Common myeloid progenitor, CD34-positive (primary cell): ENCODE results near the gene PLA2G12B.

Source experiments
- CTCF ChIA-PET: fragments of 350-600 bp; sonication (Branson Sonifier 250); formaldehyde crosslinking; loops from one replicate; lab custom pipeline; 2021; ENCODE audit warnings: antibody characterized with exemption; lab: Charles Lee
- POLR2A ChIA-PET: fragments of 350-600 bp; sonication (Branson Sonifier 250); formaldehyde crosslinking; loops from one replicate; lab custom pipeline; 2021; ENCODE audit warnings: antibody characterized with exemption; lab: Charles Lee
- DNase-seq, 3 donors: peaks; one replicate each; pipeline versions ENCODE4 v3.0.0 to v3.0.0-alpha.2; 2013
- H3K27ac ChIP-seq, 2 experiments: 1 replicate in 1 of 2; 2 replicates in 1 of 2; pipeline ENCODE4 v1.7.0; 2013; ENCODE audit warnings: inconsistent platforms in 2 of 2, low read length in 2 of 2, mild to moderate bottlenecking in 2 of 2, low read depth in 1 of 2, moderate library complexity in 1 of 2; ENCODE audit not compliant: severe bottlenecking in 2 of 2, insufficient read depth in 1 of 2, poor library complexity in 1 of 2
- H3K27me3 ChIP-seq, 5 experiments: replicated peaks in 2 of 5; 1 replicate in 3 of 5; 2 replicates in 2 of 5; pipeline versions ENCODE4 v1.6.1 to v1.7.0; 2013; ENCODE audit warnings: low read length in 4 of 5, mild to moderate bottlenecking in 2 of 5, moderate library complexity in 2 of 5, inconsistent platforms in 1 of 5; ENCODE audit not compliant: insufficient read depth in 5 of 5, control insufficient read depth in 4 of 5
- H3K36me3 ChIP-seq, 4 experiments: 1 replicate in 2 of 4; 2 replicates in 2 of 4; pipeline versions ENCODE4 v1.6.1 to v1.7.0; 2013; ENCODE audit warnings: low read length in 3 of 4, control low read depth in 1 of 4, mild to moderate bottlenecking in 1 of 4; ENCODE audit not compliant: control insufficient read depth in 4 of 4, insufficient read depth in 4 of 4
- H3K4me1 ChIP-seq, 4 experiments: 1 replicate in 3 of 4; 2 replicates in 1 of 4; pipeline versions ENCODE4 v1.6.1 to v1.7.1; 2013; ENCODE audit warnings: low read length in 3 of 4, mild to moderate bottlenecking in 3 of 4, control low read depth in 1 of 4, inconsistent platforms in 1 of 4, moderate library complexity in 1 of 4; ENCODE audit not compliant: control insufficient read depth in 4 of 4, insufficient read depth in 4 of 4; ENCODE audit errors: control extremely low read depth in 1 of 4
- H3K4me3 ChIP-seq, 7 experiments: 1 replicate in 4 of 7; 2 replicates in 3 of 7; pipeline versions ENCODE4 v1.5.1 to v1.7.0; 2013; ENCODE audit warnings: mild to moderate bottlenecking in 7 of 7, low read length in 6 of 7, moderate library complexity in 6 of 7, inconsistent platforms in 2 of 7, low read depth in 2 of 7, control low read depth in 1 of 7; ENCODE audit not compliant: insufficient read depth in 4 of 7, control insufficient read depth in 1 of 7; ENCODE audit errors: extremely low read depth in 1 of 7
- H3K9me3 ChIP-seq, 5 experiments: 1 replicate in 4 of 5; 2 replicates in 1 of 5; pipeline versions ENCODE4 v1.6.1 to v1.7.1; 2013; ENCODE audit warnings: low read length in 4 of 5, mild to moderate bottlenecking in 2 of 5, inconsistent platforms in 1 of 5, low read depth in 1 of 5, moderate library complexity in 1 of 5; ENCODE audit not compliant: control insufficient read depth in 4 of 5, insufficient read depth in 2 of 5; ENCODE audit errors: control extremely low read depth in 1 of 5
- WGBS: methylation state at CpG from one replicate; pipeline ENCODE4 v1.1.5; 2013; ENCODE audit not compliant: insufficient coverage; 5-methylcytosine and 5-hydroxymethylcytosine counted together

The PLA2G12B gene

GRCh38 chr10:72935361-72935760, 19.2 kb downstream of the PLA2G12B start:
- Histone ChIP-seq H3K27ac (no peak overlapping the region), H3K9me3 (no peaks in the 10 kb centered on the region), H3K4me3 (no peak overlapping the region), H3K4me1 (no peaks in the 10 kb centered on the region), H3K27me3 (no peaks in the 10 kb centered on the region), H3K36me3 (no peaks in the 10 kb centered on the region)
- WGBS: 91% methylated on average over 4 of the region's 6 CpGs
- ChIA-PET POLR2A (no interaction called here), CTCF (interaction anchor here (0.6 to 0.9 kb wide), 2 partner anchors 13 to 1743 kb away, joined by 3 read pairs; no protein-coding TSS in a partner anchor)
- DNase-seq: no peak

GRCh38 chr10:72932259-72933015, 22.2 kb downstream of the PLA2G12B start:
- Histone ChIP-seq H3K27me3 (no peaks in the 10 kb centered on the region), H3K4me3 (no peak overlapping the region), H3K27ac (no peak overlapping the region), H3K4me1 (peaks cover 0 to 3% (median 0%) of the 10 kb centered on the region in 4 experiments), H3K36me3 (no peaks in the 10 kb centered on the region), H3K9me3 (no peaks in the 10 kb centered on the region)
- ChIA-PET POLR2A (no interaction called here), CTCF (no interaction called here)
- 95% methylated on average over 14 of the region's 20 CpGs for WGBS
- DNase-seq: no peak

- ChIA-PET POLR2A (interaction anchor here (0.6 kb wide), 1 partner anchor 90 kb away, joined by 3 read pairs; no protein-coding TSS in a partner anchor), CTCF (no interaction called here)
- DNase-seq: no peak
- Histone ChIP-seq H3K4me3 (no peak overlapping the region), H3K9me3 (no peaks in the 10 kb centered on the region), H3K27ac (no peak overlapping the region), H3K36me3 (no peaks in the 10 kb centered on the region), H3K4me1 (peaks cover 0 to 3% (median 0%) of the 10 kb centered on the region in 4 experiments), H3K27me3 (no peaks in the 10 kb centered on the region)
- WGBS: 96% methylated on average over 2 of the region's 2 CpGs
Measured at GRCh38 chr10:72930276-72930675, 24.3 kb downstream of the PLA2G12B start.

GRCh38 chr10:72928798-72929197, 25.8 kb downstream of the PLA2G12B start:
- Histone ChIP-seq H3K4me1 (peaks cover 0 to 3% (median 0%) of the 10 kb centered on the region in 4 experiments), H3K4me3 (no peak overlapping the region), H3K27me3 (no peaks in the 10 kb centered on the region), H3K9me3 (no peaks in the 10 kb centered on the region), H3K36me3 (no peaks in the 10 kb centered on the region), H3K27ac (no peak overlapping the region)
- DNase-seq: no peak
- 100% methylated on average over 4 of the region's 5 CpGs for WGBS
- ChIA-PET CTCF (no interaction called here), POLR2A (no interaction called here)

- POLR2A ChIA-PET: interaction anchor here (0.6 kb wide), 1 partner anchor 235 kb away, joined by 3 read pairs; no protein-coding TSS in a partner anchor
- CTCF ChIA-PET: no interaction called here
Measured at GRCh38 chr10:72927485-72927884, 27.1 kb downstream of the PLA2G12B start.

GRCh38 chr10:72925951-72926465, 28.6 kb downstream of the PLA2G12B start:
- Histone ChIP-seq H3K36me3 (no peaks in the 10 kb centered on the region), H3K27me3 (no peaks in the 10 kb centered on the region), H3K4me3 (no peak overlapping the region), H3K9me3 (peaks cover 0 to 14% (median 3%) of the 10 kb centered on the region in 5 experiments), H3K27ac (no peak overlapping the region), H3K4me1 (peaks cover 0 to 3% (median 0%) of the 10 kb centered on the region in 4 experiments)
- 100% methylated on average over 3 of the region's 3 CpGs for WGBS
- CTCF ChIA-PET: interaction anchor here (1.2 kb wide), 1 partner anchor 11 kb away, joined by 4 read pairs; no protein-coding TSS in a partner anchor
- POLR2A ChIA-PET: no interaction called here
- no peak for DNase-seq

More at GRCh38 chr10:72927485-72927884, 27.1 kb downstream of the PLA2G12B start:
- H3K4me3 ChIP-seq: no peak overlapping the region
- no peaks in the 10 kb centered on the region for H3K27me3 ChIP-seq
- peaks cover 0 to 3% (median 0%) of the 10 kb centered on the region in 4 experiments for H3K4me1 ChIP-seq
- no peaks in the 10 kb centered on the region for H3K36me3 ChIP-seq
- no peak for DNase-seq
- H3K9me3 ChIP-seq: peaks cover 0 to 2% (median 0%) of the 10 kb centered on the region in 5 experiments
- WGBS: 100% methylated on average over 4 of the region's 5 CpGs
- no peak overlapping the region for H3K27ac ChIP-seq

GRCh38 chr10:72924351-72924750, 30.3 kb downstream of the PLA2G12B start:
- H3K4me3 ChIP-seq: no peak overlapping the region
- POLR2A ChIA-PET: no interaction called here
- 99% methylated on average over 12 of the region's 13 CpGs for WGBS
- no peak overlapping the region for H3K27ac ChIP-seq
- H3K27me3 ChIP-seq: no peaks in the 10 kb centered on the region
- no peaks in the 10 kb centered on the region for H3K36me3 ChIP-seq
- CTCF ChIA-PET: no interaction called here
- H3K9me3 ChIP-seq: peaks cover 0 to 27% (median 3%) of the 10 kb centered on the region in 5 experiments
- H3K4me1 ChIP-seq: no peaks in the 10 kb centered on the region
- no peak for DNase-seq
